Duodenal mucosa (tissue), 2 donors: Measurements from ENCODE around the gene ARL13A.
"Not testable (repeated sequence)": the region's sequence is repeated elsewhere in the genome, so short reads cannot be mapped to it uniquely, and the experiment has no call there.

Experiments used
- H3K27ac ChIP-seq: one replicate; pipeline ENCODE4 v1.7.0; 2013; ENCODE audit warnings: low read depth, low read length
- H3K27me3 ChIP-seq, 2 donors: one replicate each; pipeline ENCODE4 v1.7.0; 2013; ENCODE audit warnings: low read length in 2 of 2, control low read depth in 1 of 2; ENCODE audit not compliant: insufficient read depth in 2 of 2, control insufficient read depth in 1 of 2
- H3K36me3 ChIP-seq, 2 donors: one replicate each; pipeline ENCODE4 v1.7.0; 2013; ENCODE audit warnings: low read length in 2 of 2, control low read depth in 1 of 2; ENCODE audit not compliant: insufficient read depth in 2 of 2, control insufficient read depth in 1 of 2
- H3K4me1 ChIP-seq, 2 donors: one replicate each; pipeline ENCODE4 v1.7.0; 2013; ENCODE audit warnings: low read length in 2 of 2, control low read depth in 1 of 2; ENCODE audit not compliant: insufficient read depth in 2 of 2, control insufficient read depth in 1 of 2
- H3K4me3 ChIP-seq, 2 donors: one replicate each; pipeline ENCODE4 v1.7.0; 2013; ENCODE audit warnings: low read length in 2 of 2, low read depth in 1 of 2
- H3K9ac ChIP-seq, 2 donors: one replicate each; pipeline ENCODE4 v1.7.0; 2013; ENCODE audit warnings: low read length in 2 of 2, low read depth in 1 of 2
- H3K9me3 ChIP-seq, 2 donors: one replicate each; pipeline ENCODE4 v1.7.0; 2013; ENCODE audit warnings: low read length in 2 of 2, control low read depth in 1 of 2; ENCODE audit not compliant: control insufficient read depth in 1 of 2

Gene ARL13A

DNA sequence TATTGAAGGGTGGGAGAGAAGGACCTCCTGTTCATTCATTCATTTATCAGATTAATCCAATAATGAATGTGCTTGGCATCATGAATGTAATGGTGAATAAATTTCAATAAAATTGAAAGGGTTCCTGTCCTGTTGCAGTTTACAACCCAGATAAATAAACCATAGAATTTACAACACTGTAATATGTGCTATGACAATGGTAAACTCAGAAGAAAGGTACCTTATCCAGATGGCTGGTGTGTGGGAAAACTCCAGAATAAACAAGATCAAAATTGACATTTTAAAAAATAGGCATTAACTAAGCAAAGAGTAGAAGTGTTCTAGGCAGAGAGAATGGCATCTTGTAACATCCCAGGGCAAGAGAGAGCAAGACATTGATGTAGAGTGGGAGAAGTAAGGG, 15.3 kb downstream of the ARL13A start:
- H3K4me1 ChIP-seq: no peaks in the 10 kb centered on the region
- no peak overlapping the region for H3K9ac ChIP-seq
- H3K4me3 ChIP-seq: no peak overlapping the region
- H3K9me3 ChIP-seq: no peaks in the 10 kb centered on the region
- H3K27me3 ChIP-seq: no peaks in the 10 kb centered on the region
- H3K27ac ChIP-seq: no peak overlapping the region
- H3K36me3 ChIP-seq: no peaks in the 10 kb centered on the region

DNA sequence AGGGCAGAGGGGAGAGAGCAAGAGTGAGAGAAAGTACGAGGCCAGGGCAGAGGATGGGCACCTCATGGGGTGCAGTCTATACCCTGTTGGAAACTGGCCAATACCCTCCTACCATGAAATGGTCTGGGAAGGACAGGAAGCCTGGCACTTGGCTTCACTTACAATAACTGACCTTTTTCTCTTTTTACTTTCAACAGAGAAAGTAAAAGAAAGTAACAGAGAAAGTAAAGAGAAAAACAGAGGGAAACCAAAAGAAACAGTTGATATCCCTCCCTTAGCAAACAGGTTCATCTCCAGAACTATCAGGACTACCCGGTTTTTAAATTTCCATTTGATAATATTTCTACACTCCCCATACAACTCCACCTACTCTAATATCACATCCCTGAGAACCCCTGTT, 20.6 kb downstream of the ARL13A start:
- Histone ChIP-seq H3K27me3 (no peaks in the 10 kb centered on the region), H3K4me1 (no peaks in the 10 kb centered on the region), H3K27ac (no peak overlapping the region)

DNA sequence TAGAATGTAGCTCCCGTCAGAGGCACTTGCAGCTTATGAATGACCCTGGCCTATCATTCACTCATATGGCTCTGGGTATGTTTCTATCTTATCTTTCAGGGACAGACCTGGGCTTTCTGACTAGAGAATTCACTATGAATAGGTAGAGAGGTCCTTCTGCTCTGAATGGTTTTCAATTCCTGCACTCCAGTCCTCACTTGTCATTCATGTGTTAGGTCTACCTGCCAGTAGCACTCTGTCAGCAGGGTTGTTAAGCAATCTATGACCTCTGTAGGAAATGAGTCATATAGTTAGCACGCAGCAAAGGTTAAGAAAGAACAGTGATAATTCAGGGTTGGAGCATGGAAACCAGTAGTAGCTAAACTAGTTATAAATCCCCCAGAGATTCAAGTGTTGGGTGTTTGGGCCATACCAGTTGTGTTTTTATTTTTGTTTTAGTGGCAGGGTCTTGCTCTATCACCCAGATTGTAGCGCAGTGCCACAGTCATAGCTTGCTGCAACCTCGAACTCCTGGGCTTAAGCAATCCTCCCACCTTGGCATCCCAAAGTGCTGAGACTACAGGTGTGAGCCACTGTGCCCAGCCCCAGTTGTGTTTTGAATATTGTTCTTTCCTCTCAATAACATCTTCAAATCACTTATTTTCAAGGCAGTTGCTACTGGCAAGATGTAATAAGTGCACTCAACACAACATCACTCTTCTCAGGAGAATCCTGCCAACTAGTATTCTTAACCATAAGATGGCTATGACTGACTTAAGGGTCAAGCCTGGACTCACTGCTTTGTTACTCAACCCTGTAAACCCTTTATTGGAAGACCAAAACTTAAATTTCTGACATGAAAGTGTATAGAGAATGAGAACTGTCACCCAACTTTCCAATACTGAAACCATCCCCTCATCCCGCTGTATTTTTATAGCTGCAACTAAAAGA, 25.1 kb downstream of the ARL13A start:
- H3K4me3 ChIP-seq: no peak overlapping the region
- no peaks in the 10 kb centered on the region for H3K4me1 ChIP-seq
- H3K9me3 ChIP-seq: no peaks in the 10 kb centered on the region
- no peak overlapping the region for H3K27ac ChIP-seq
- H3K9ac ChIP-seq: no peak overlapping the region
- H3K36me3 ChIP-seq: peaks cover 0 to 8% of the 10 kb centered on the region in 2 donors
- H3K27me3 ChIP-seq: no peaks in the 10 kb centered on the region

More for the DNA sequence above, 20.6 kb downstream of the ARL13A start:
- Histone ChIP-seq H3K9me3 (no peaks in the 10 kb centered on the region), H3K9ac (no peak overlapping the region), H3K36me3 (no peaks in the 10 kb centered on the region), H3K4me3 (no peak overlapping the region)

DNA sequence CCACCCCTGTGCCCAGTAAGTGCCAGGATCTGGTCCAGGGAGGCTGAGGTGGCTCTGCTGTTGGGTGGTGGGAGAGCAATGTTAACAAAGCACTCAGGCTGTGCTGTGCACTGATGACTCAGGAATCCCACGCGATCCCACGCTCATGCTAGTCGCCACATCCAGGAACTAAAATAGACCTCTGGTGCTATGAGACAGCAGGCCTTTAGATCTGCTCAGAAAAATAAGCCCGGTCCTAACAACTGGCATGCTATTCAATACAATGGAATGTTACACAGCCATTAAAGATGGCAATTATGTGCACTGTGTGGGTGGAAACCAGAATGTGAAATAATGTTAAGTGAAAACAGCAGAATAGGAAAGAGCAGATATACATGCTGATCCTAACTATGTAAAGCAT, 26.0 kb downstream of the ARL13A start:
- no peak overlapping the region for H3K4me3 ChIP-seq
- no peak overlapping the region for H3K27ac ChIP-seq
- H3K36me3 ChIP-seq: peaks cover 0 to 8% of the 10 kb centered on the region in 2 donors
- H3K9me3 ChIP-seq: no peaks in the 10 kb centered on the region
- H3K4me1 ChIP-seq: no peaks in the 10 kb centered on the region
- no peak overlapping the region for H3K9ac ChIP-seq
- H3K27me3 ChIP-seq: no peaks in the 10 kb centered on the region

DNA sequence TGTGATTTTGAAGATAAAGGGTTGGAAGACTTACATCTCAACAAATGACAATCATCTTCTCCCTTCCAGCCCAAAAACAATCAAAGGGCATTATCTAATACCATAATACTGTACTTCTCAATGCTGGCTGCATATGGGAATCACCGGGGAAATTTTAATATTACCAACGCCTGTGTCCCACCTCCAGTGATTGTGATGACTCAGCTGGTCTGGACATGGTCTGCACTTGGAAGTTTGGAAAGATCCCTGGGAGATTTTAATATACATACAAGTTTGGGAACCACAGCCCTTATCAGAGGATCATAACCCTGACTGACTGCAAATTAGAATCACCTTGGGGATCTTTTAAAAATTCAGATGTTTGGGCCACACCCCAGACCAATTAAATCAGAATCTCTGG, 29.9 kb downstream of the ARL13A start:
- Histone ChIP-seq H3K27ac (no peak overlapping the region), H3K27me3 (no peaks in the 10 kb centered on the region), H3K9ac (no peak overlapping the region), H3K9me3 (no peaks in the 10 kb centered on the region), H3K36me3 (peaks cover 0 to 18% of the 10 kb centered on the region in 2 donors), H3K4me1 (no peaks in the 10 kb centered on the region), H3K4me3 (no peak overlapping the region)

DNA sequence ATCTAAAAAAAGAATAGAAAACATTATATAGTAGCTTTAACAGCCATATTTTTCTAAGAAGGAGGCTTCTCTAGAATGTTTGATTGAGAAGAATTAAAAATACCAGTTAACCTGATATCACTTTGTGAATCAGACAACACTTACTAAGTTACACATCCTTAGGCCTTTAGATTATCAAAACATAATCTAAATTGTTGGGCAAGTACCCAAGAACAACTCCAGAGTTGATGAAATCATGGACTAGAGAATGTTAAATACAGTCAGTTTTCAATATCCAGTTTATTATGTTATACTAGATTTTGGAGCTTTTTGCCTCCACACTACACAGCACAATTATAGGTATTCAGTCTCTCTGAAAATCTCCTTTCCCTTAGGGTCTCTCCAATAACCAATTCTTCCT, 39.6 kb downstream of the ARL13A start:
- Histone ChIP-seq H3K27me3 (no peaks in the 10 kb centered on the region), H3K36me3 (peaks cover 7 to 8% of the 10 kb centered on the region in 2 donors)

DNA sequence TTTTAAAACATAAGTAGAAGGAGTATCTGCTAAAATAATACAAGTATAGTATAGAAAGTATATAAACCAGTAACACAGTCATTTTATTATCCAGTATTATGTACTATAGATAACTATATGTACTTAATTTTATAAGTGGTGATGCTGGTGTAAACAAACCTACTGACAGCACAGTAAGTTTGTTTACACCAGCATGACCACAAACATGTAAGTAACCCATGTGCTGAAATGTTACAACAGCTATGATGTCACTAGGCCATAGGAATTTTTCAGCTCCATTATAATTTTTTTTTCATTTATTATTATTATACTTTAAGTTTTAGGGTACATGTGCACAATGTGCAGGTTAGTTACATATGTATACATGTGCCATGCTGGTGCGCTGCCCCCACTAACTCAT, 42.5 kb downstream of the ARL13A start:
- H3K4me1 ChIP-seq, H3K9me3 ChIP-seq, H3K27me3 ChIP-seq, H3K9ac ChIP-seq, H3K27ac ChIP-seq, H3K4me3 ChIP-seq: not testable (repeated sequence)
- peaks cover 7 to 13% of the 10 kb centered on the region in 2 donors for H3K36me3 ChIP-seq

More for the DNA sequence above, 39.6 kb downstream of the ARL13A start:
- Histone ChIP-seq H3K9ac (no peak overlapping the region), H3K27ac (no peak overlapping the region), H3K4me1 (no peaks in the 10 kb centered on the region), H3K4me3 (no peak overlapping the region), H3K9me3 (no peaks in the 10 kb centered on the region)

DNA sequence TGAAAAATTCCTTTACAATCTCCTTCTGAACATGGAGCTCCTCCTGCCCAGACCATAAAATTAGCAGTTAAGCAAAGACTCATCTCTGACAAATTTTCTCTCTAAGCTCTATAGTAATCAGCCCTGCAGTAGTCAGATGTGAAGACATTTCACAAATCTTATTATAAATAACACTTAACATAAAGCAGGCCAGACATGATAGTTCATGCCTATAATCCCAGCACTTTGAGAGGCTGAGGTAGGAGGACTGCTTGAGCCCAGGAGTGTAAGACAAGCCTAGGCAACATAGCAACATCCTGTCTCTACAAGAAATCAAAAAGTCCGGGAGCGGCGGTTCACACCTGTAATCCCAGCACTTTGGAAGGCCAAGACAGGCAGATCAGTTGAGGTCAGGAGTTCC, 52.5 kb downstream of the ARL13A start:
- Histone ChIP-seq H3K4me1 (no peaks in the 10 kb centered on the region), H3K9me3 (no peaks in the 10 kb centered on the region), H3K27ac (no peak overlapping the region), H3K27me3 (no peaks in the 10 kb centered on the region), H3K4me3 (no peak overlapping the region), H3K9ac (no peak overlapping the region), H3K36me3 (peaks cover 18 to 40% of the 10 kb centered on the region in 2 donors)

DNA sequence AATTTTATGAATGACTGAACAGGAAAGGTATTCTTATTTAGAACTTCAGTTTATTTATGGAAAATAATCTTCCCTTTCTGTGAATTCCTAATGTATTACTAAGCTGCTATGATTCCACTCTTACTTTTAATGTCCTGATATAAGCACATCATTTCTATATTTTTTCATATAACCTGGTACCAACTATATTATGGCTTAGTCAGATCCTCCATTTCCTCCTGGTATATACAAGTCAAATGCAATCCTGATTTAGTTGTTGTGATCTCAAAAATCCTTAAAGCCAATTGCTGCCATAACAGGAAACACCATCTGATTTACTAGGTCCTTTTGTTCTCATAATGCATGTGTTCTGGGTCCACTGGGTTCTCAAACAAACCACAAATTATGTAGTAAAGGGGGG, 55.6 kb downstream of the ARL13A start:
- Histone ChIP-seq H3K27me3 (no peaks in the 10 kb centered on the region), H3K4me1 (no peaks in the 10 kb centered on the region), H3K36me3 (peaks cover 9 to 30% of the 10 kb centered on the region in 2 donors), H3K27ac (no peak overlapping the region), H3K9ac (no peak overlapping the region), H3K9me3 (no peaks in the 10 kb centered on the region), H3K4me3 (no peak overlapping the region)

DNA sequence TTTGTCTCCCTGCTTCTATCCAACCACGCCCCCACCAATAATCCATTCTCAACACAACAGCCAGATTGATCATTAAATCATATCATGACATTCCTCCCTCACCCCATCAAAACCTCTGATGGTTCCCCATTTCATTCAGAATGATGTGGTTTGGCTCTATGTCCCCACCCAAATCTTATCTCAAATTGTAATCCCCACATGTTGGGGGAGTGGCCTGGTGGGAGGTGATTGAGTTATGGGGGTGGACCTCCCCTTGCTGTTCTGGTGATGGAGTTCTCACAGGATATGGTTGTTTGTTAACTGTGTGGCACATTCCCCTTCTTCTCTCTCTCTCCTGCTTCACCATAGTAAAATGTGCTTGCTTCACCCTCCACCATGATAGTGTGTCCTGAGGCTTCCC, 59.1 kb downstream of the ARL13A start:
- peaks cover 0 to 12% of the 10 kb centered on the region in 2 donors for H3K36me3 ChIP-seq
- H3K27ac ChIP-seq: no peak overlapping the region
- no peak overlapping the region for H3K4me3 ChIP-seq
- no peaks in the 10 kb centered on the region for H3K9me3 ChIP-seq
- H3K9ac ChIP-seq: no peak overlapping the region
- no peaks in the 10 kb centered on the region for H3K27me3 ChIP-seq
- H3K4me1 ChIP-seq: no peaks in the 10 kb centered on the region
